OCI-LY1 (cell line): ENCODE measurements around the gene SAP30L.

Experiments used
- H2AFZ ChIP-seq: fragments of 200-600 bp; sonication (generic), shearing (Covaris generic); 2 replicates; pipeline ENCODE4 v1.6.0; 2014; ENCODE audit warnings: antibody characterized with exemption, mild to moderate bottlenecking, low read length
- H3F3A ChIP-seq: fragments of 200-600 bp; sonication (generic), shearing (Covaris generic); 2 replicates; pipeline ENCODE4 v1.6.0; 2014; ENCODE audit warnings: mild to moderate bottlenecking, antibody characterized with exemption, low read length, moderate library complexity; ENCODE audit not compliant: insufficient read depth
- H3K27ac ChIP-seq: fragments of 200-600 bp; sonication (generic); 2 replicates; pipeline ENCODE4 v1.5.1; 2014; ENCODE audit warnings: low read length, mixed run types, mild to moderate bottlenecking, low read depth; ENCODE audit not compliant: poor library complexity, severe bottlenecking
- H3K27me3 ChIP-seq: fragments of 200-600 bp; sonication (generic); 2 replicates; pipeline ENCODE4 v1.6.0; 2014; ENCODE audit warnings: antibody characterized with exemption, mild to moderate bottlenecking, low read length, moderate library complexity; ENCODE audit not compliant: insufficient read depth
- H3K36me3 ChIP-seq: fragments of 200-600 bp; sonication (generic); 2 replicates; pipeline ENCODE4 v1.6.1; 2014; ENCODE audit warnings: mild to moderate bottlenecking, antibody characterized with exemption, low read length, moderate library complexity, mixed read lengths; ENCODE audit not compliant: insufficient read depth
- H3K4me1 ChIP-seq: fragments of 200-600 bp; sonication (generic); 2 replicates; pipeline ENCODE4 v1.5.1; 2014; ENCODE audit warnings: mild to moderate bottlenecking, low read length, moderate library complexity; ENCODE audit not compliant: insufficient read depth, severe bottlenecking
- H3K4me2 ChIP-seq: fragments of 200-600 bp; sonication (generic), shearing (Covaris generic); 2 replicates; pipeline ENCODE4 v1.6.1; 2014; ENCODE audit warnings: low read length
- H3K4me3 ChIP-seq: fragments of 200-600 bp; sonication (generic); 2 replicates; pipeline ENCODE4 v1.5.1; 2014; ENCODE audit warnings: low read length, low read depth, mild to moderate bottlenecking, mixed read lengths; ENCODE audit not compliant: poor library complexity, severe bottlenecking
- H3K79me2 ChIP-seq: fragments of 200-600 bp; shearing (Covaris generic); 2 replicates; pipeline ENCODE4 v1.6.1; 2016; ENCODE audit warnings: mixed run types, low read length, mixed read lengths; ENCODE audit not compliant: insufficient read depth
- H3K9ac ChIP-seq: fragments of 200-600 bp; sonication (generic), shearing (Covaris generic); 2 replicates; pipeline ENCODE4 v1.6.1; 2014; ENCODE audit warnings: mild to moderate bottlenecking, low read length, mixed read lengths
- H3K9me2 ChIP-seq: fragments of 200-600 bp; sonication (generic), shearing (Covaris generic); 2 replicates; pipeline ENCODE4 v1.6.1; 2014; ENCODE audit warnings: low read depth, mild to moderate bottlenecking, low read length, mixed read lengths
- H3K9me3 ChIP-seq: fragments of 200-600 bp; shearing (Covaris generic); 2 replicates; pipeline ENCODE4 v1.6.1; 2014; ENCODE audit warnings: low read length, mixed read lengths
- H4K20me1 ChIP-seq: fragments of 200-600 bp; sonication (generic), shearing (Covaris generic); 2 replicates; pipeline ENCODE4 v1.6.0; 2016; ENCODE audit warnings: mild to moderate bottlenecking, low read length; ENCODE audit not compliant: insufficient read depth
- CTCF ChIP-seq: fragments of 200-600 bp; sonication (generic), shearing (Covaris generic); IDR thresholded peaks from 2 replicates; pipeline ENCODE4 v1.5.1; 2017; ENCODE audit warnings: mild to moderate bottlenecking, antibody characterized with exemption, low read length, moderate library complexity, mixed read lengths
- EZH2 ChIP-seq: fragments of 200-600 bp; sonication (generic), shearing (Covaris generic); IDR thresholded peaks from 2 replicates; pipeline ENCODE4 v1.8.0; 2017; ENCODE audit warnings: borderline replicate concordance, mixed run types, mild to moderate bottlenecking, antibody characterized with exemption, low read length, moderate library complexity, mixed read lengths

The SAP30L gene

DNA sequence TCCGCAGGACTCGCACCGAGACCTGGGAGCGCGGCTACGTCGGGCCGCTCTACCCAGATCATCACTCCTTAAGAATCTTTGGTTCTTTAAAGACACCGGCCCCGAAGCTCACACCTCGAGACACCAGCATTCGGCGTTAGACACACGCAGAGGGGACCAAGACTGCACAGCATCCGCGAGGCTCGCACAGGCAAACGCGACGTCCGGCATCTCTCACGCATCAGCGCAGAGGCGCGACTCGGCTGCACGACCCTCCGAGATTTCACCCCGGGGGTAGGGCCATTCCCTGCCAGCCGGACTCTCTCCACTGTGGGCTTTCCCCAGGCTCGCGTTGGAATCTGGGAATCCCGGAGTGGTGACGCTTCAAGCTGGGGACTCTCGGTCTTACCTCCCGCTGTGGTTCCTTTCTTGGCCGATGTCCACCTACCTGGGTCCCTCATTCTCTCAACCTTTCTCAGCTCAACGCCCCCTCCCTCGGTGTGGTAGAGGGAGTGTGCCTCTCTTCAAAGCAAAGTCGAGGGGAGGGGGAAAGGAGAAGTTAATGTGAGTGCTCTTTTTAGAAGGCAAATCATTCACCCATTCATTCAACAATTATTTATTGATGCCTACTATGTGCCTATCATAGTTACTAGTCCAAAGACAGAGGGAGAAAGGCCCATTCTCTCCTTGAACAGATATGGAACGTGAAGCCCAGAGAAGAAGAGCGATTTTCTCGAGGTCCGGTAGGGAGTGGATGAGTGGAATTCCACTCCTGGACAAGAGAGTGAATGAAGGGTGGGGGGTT, 33.6 kb downstream of the SAP30L start:
- H3K27ac ChIP-seq: no peak overlapping the region
- no peaks in the 10 kb centered on the region for H3K9me2 ChIP-seq
- no peak overlapping the region for H2AFZ ChIP-seq
- no peaks in the 10 kb centered on the region for H4K20me1 ChIP-seq
- no peak for TF ChIP-seq CTCF
- TF ChIP-seq EZH2: no peak
- no peak overlapping the region for H3K4me2 ChIP-seq
- H3K79me2 ChIP-seq: no peaks in the 10 kb centered on the region
- H3K4me1 ChIP-seq: no peaks in the 10 kb centered on the region
- no peaks in the 10 kb centered on the region for H3K27me3 ChIP-seq
- no peaks in the 10 kb centered on the region for H3K9me3 ChIP-seq
- H3K4me3 ChIP-seq: no peak overlapping the region
- H3K36me3 ChIP-seq: no peaks in the 10 kb centered on the region
- no peak overlapping the region for H3K9ac ChIP-seq
- no peaks in the 10 kb centered on the region for H3F3A ChIP-seq

- no peaks in the 10 kb centered on the region for H3F3A ChIP-seq
- H3K36me3 ChIP-seq: no peaks in the 10 kb centered on the region
- H3K4me1 ChIP-seq: no peaks in the 10 kb centered on the region
- TF ChIP-seq CTCF (no peak), EZH2 (no peak)
- no peak overlapping the region for H3K4me3 ChIP-seq
- no peak overlapping the region for H3K9ac ChIP-seq
- no peak overlapping the region for H3K4me2 ChIP-seq
- no peak overlapping the region for H2AFZ ChIP-seq
- H4K20me1 ChIP-seq: no peaks in the 10 kb centered on the region
- no peak overlapping the region for H3K27ac ChIP-seq
- H3K27me3 ChIP-seq: no peaks in the 10 kb centered on the region
- no peaks in the 10 kb centered on the region for H3K79me2 ChIP-seq
- H3K9me2 ChIP-seq: no peaks in the 10 kb centered on the region
- H3K9me3 ChIP-seq: no peaks in the 10 kb centered on the region
These were observed 34.4 kb downstream of the SAP30L start for GRCh38 chr5:154479944-154480750.

- Histone ChIP-seq H2AFZ (no peak overlapping the region), H3K4me3 (no peak overlapping the region), H3K27me3 (no peaks in the 10 kb centered on the region), H4K20me1 (no peaks in the 10 kb centered on the region), H3K9ac (no peak overlapping the region), H3K9me2 (no peaks in the 10 kb centered on the region), H3F3A (no peaks in the 10 kb centered on the region), H3K79me2 (no peaks in the 10 kb centered on the region), H3K27ac (no peak overlapping the region), H3K9me3 (no peaks in the 10 kb centered on the region), H3K4me2 (no peak overlapping the region), H3K36me3 (no peaks in the 10 kb centered on the region), H3K4me1 (no peaks in the 10 kb centered on the region)
- TF ChIP-seq CTCF (no peak), EZH2 (no peak)
These were observed 35.0 kb downstream of the SAP30L start for GRCh38 chr5:154480847-154481246.
